NOMO-1 (cell line): ENCODE results near the gene CFAP68.

Source experiments
- DNase-seq, 2 experiments: peaks; one replicate each; lab custom pipeline; 2025; ENCODE audit not compliant: unreplicated experiment in 2 of 2; lab: John Stamatoyannopoulos, UW

Gene CFAP68

GRCh38 chr11:111878849-111879636 lies at the start of gene CFAP68, which contains the start of gene FDXACB1:
CFAP68 (plus strand) TSS chr11:111879541; CDS start chr11:111879561, 20 bp downstream.
FDXACB1 (minus strand) TSS chr11:111879165; CDS start chr11:111879132, 33 bp downstream.
- DNase-seq, result peak; percentile 97 to 98

- DNase-seq, result no peak
These were observed 45.8 kb upstream of the CFAP68 start for GRCh38 chr11:111833524-111833923.

GRCh38 chr11:111834432-111835163 lies 44.7 kb upstream of the CFAP68 start:
- DNase-seq, result no peak

- no peak for DNase-seq
These were observed 43.7 kb upstream of the CFAP68 start for GRCh38 chr11:111835665-111836064.

GRCh38 chr11:111836162-111836561 lies 43.2 kb upstream of the CFAP68 start:
- DNase-seq, result no peak

- no peak for DNase-seq
These were observed 42.6 kb upstream of the CFAP68 start for GRCh38 chr11:111836721-111837120.

GRCh38 chr11:111837366-111837891 lies 41.9 kb upstream of the CFAP68 start:
- no peak for DNase-seq

GRCh38 chr11:111838054-111838453 lies 41.3 kb upstream of the CFAP68 start:
- DNase-seq, result no peak

- DNase-seq, result no peak
These were observed 39.2 kb upstream of the CFAP68 start for GRCh38 chr11:111840143-111840542.

GRCh38 chr11:111841370-111842053 lies 37.8 kb upstream of the CFAP68 start:
- DNase-seq, result peak; percentile 51 to 75

- peak in 1 of 2 experiments; percentile 12 for DNase-seq
These were observed 35.7 kb upstream of the CFAP68 start for GRCh38 chr11:111843661-111844060.

GRCh38 chr11:111845276-111846028 lies 33.9 kb upstream of the CFAP68 start:
- DNase-seq, result peak; percentile 82 to 93

GRCh38 chr11:111846063-111846462 lies 33.3 kb upstream of the CFAP68 start:
- DNase-seq, result peak in 1 of 2 experiments; percentile 36

- DNase-seq, result peak; percentile 39 to 50
These were observed 32.7 kb upstream of the CFAP68 start for GRCh38 chr11:111846636-111847035.

GRCh38 chr11:111849631-111850030 lies 29.7 kb upstream of the CFAP68 start:
- no peak for DNase-seq

- no peak for DNase-seq
These were observed 28.3 kb upstream of the CFAP68 start for GRCh38 chr11:111851067-111851466.

- peak in 1 of 2 experiments; percentile 44 for DNase-seq
These were observed 27.7 kb upstream of the CFAP68 start for GRCh38 chr11:111851636-111852035.

- no peak for DNase-seq
These were observed 27.2 kb upstream of the CFAP68 start for GRCh38 chr11:111852103-111852502.

GRCh38 chr11:111855506-111855905 lies 23.8 kb upstream of the CFAP68 start:
- no peak for DNase-seq

- DNase-seq, result no peak
These were observed 19.1 kb upstream of the CFAP68 start for GRCh38 chr11:111860257-111860656.
